Immature natural killer cell (primary cell): ENCODE results near the gene NTPCR. TPM values are rescaled to one million over a fixed set of nuclear protein-coding genes. Genes with fewer than 3 reads are reported as not detected.

Experiments used
- DNase-seq, 3 donors: peaks; one replicate each; pipeline ENCODE4 v3.0.0; 2022; ENCODE audit warnings: mixed read lengths in 1 of 3
- H3K27ac Mint-ChIP-seq, 6 donors: one replicate each; pipeline ENCODE4 v1.8.0; 2020; ENCODE audit warnings: mixed read lengths in 6 of 6, mild to moderate bottlenecking in 5 of 6, inconsistent platforms in 4 of 6, moderate library complexity in 3 of 6
- H3K27me3 Mint-ChIP-seq, 3 donors: one replicate each; pipeline ENCODE4 v1.8.0; 2020 to 2021; ENCODE audit warnings: low read depth in 3 of 3, mild to moderate bottlenecking in 3 of 3, mixed read lengths in 3 of 3, moderate library complexity in 3 of 3, inconsistent platforms in 1 of 3
- H3K36me3 Mint-ChIP-seq, 3 donors: one replicate each; pipeline ENCODE4 v1.8.0; 2020; ENCODE audit warnings: mixed read lengths in 3 of 3, inconsistent platforms in 2 of 3, mild to moderate bottlenecking in 2 of 3
- H3K4me1 Mint-ChIP-seq, 2 donors: one replicate each; pipeline ENCODE4 v1.8.0; 2020; ENCODE audit warnings: inconsistent platforms in 2 of 2, mild to moderate bottlenecking in 2 of 2, mixed read lengths in 2 of 2, moderate library complexity in 1 of 2
- H3K4me3 Mint-ChIP-seq, 5 donors: one replicate each; pipeline ENCODE4 v1.8.0; 2020; ENCODE audit warnings: mild to moderate bottlenecking in 5 of 5, mixed read lengths in 5 of 5, inconsistent platforms in 3 of 5, moderate library complexity in 3 of 5
- H3K9me3 Mint-ChIP-seq, 6 donors: one replicate each; pipeline ENCODE4 v1.8.0; 2020; ENCODE audit warnings: mild to moderate bottlenecking in 6 of 6, mixed read lengths in 6 of 6, inconsistent platforms in 4 of 6, moderate library complexity in 3 of 6
- polyA plus RNA-seq, 3 donors: library from polyadenylated mRNA; unstranded; fragments of 300-500 nt; fragmentation: Illumina TruSeq; gene quantifications; one replicate each; pipeline ENCODE4 v1.2.3, GENCODE V29; 2021

NTPCR gene
- polyA plus RNA-seq, 3 donors from 2014 or later: 34.3 to 71.2 (median 57.3) TPM

GRCh38 chr1:233027046-233027445, 76.6 kb downstream of the NTPCR start:
- H3K27ac Mint-ChIP-seq: no peak overlapping the region
- H3K36me3 Mint-ChIP-seq: peaks cover 0 to 4% (median 4%) of the 10 kb centered on the region in 3 donors
- H3K27me3 Mint-ChIP-seq: peaks cover 0 to 3% (median 3%) of the 10 kb centered on the region in 3 donors
- H3K4me1 Mint-ChIP-seq: no peaks in the 10 kb centered on the region
- no peak for DNase-seq
- no peaks in the 10 kb centered on the region for H3K9me3 Mint-ChIP-seq
- H3K4me3 Mint-ChIP-seq: no peak overlapping the region

- Mint-ChIP-seq H3K27me3 (peaks cover 0 to 3% (median 1%) of the 10 kb centered on the region in 3 donors), H3K36me3 (peaks cover 0 to 5% (median 0%) of the 10 kb centered on the region in 3 donors), H3K4me1 (no peaks in the 10 kb centered on the region), H3K27ac (no peak overlapping the region), H3K4me3 (no peak overlapping the region), H3K9me3 (no peaks in the 10 kb centered on the region)
- no peak for DNase-seq
Measured at GRCh38 chr1:233031521-233031920, 81.1 kb downstream of the NTPCR start.

GRCh38 chr1:233032916-233033315, 82.5 kb downstream of the NTPCR start:
- Mint-ChIP-seq H3K4me1 (no peaks in the 10 kb centered on the region), H3K4me3 (no peak overlapping the region), H3K27ac (no peak overlapping the region), H3K36me3 (peaks cover 0 to 5% (median 0%) of the 10 kb centered on the region in 3 donors), H3K9me3 (no peaks in the 10 kb centered on the region), H3K27me3 (peaks cover 0 to 3% (median 1%) of the 10 kb centered on the region in 3 donors)
- DNase-seq: no peak

GRCh38 chr1:233033361-233033760, 83.0 kb downstream of the NTPCR start:
- H3K4me1 Mint-ChIP-seq: no peaks in the 10 kb centered on the region
- no peak for DNase-seq
- H3K9me3 Mint-ChIP-seq: no peaks in the 10 kb centered on the region
- peaks cover 0 to 5% (median 0%) of the 10 kb centered on the region in 3 donors for H3K36me3 Mint-ChIP-seq
- H3K27me3 Mint-ChIP-seq: peaks cover 0 to 3% (median 1%) of the 10 kb centered on the region in 3 donors
- no peak overlapping the region for H3K4me3 Mint-ChIP-seq
- H3K27ac Mint-ChIP-seq: no peak overlapping the region

Other genes with a start within 250 kb of the NTPCR start
- 1 to 10 TPM in 1 of 3 donors, under 1 TPM in 2; 0.55 to 1.7 (median 0.81) TPM for gene MAP10, start 145.2 kb upstream of the NTPCR start, polyA plus RNA-seq